NB4 (cell line): ENCODE results near the gene KAZN.

ENCODE experiments used
- DNase-seq: peaks from one replicate; pipeline ENCODE4 v3.0.0; 2010; ENCODE audit warnings: low read depth
- H3K4me3 ChIP-seq: one replicate; pipeline ENCODE4 v1.5.1; 2011; ENCODE audit warnings: mild to moderate bottlenecking, low read depth, low read length, moderate library complexity
- CTCF ChIP-seq: IDR thresholded peaks from one replicate; pipeline ENCODE4 v1.5.1; 2012; ENCODE audit warnings: low read depth, low read length
- MYC ChIP-seq: IDR thresholded peaks from 2 replicates; pipeline ENCODE4 v1.6.1; 2011; ENCODE audit warnings: low read depth, low read length
- POLR2A ChIP-seq: IDR thresholded peaks from 2 replicates; pipeline ENCODE4 v1.6.1; 2011; ENCODE audit warnings: mild to moderate bottlenecking; ENCODE audit not compliant: insufficient read length; ENCODE audit errors: extremely low read depth
- TF ChIP-seq, protein P1 (sequence below): IDR thresholded peaks from 2 replicates; pipeline ENCODE4 v1.6.1; 2011; ENCODE audit warnings: low read depth, low read length

Gene KAZN

GRCh38 chr1:14949836-14950713, 351.6 kb downstream of the KAZN start:
- DNase-seq: no peak
- H3K4me3 ChIP-seq: no peak overlapping the region
- TF ChIP-seq MYC (no peak), POLR2A (no peak), CTCF (no peak)
- TF ChIP-seq, protein P1, sequence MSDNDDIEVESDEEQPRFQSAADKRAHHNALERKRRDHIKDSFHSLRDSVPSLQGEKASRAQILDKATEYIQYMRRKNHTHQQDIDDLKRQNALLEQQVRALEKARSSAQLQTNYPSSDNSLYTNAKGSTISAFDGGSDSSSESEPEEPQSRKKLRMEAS: no peak

GRCh38 chr1:14951766-14952165, 353.3 kb downstream of the KAZN start:
- no peak for DNase-seq
- no peak for TF ChIP-seq CTCF
- no peak for TF ChIP-seq POLR2A
- no peak for TF ChIP-seq MYC
- TF ChIP-seq, protein P1: no peak
- H3K4me3 ChIP-seq: no peak overlapping the region

GRCh38 chr1:14952626-14953314, 354.3 kb downstream of the KAZN start:
- no peak overlapping the region for H3K4me3 ChIP-seq
- DNase-seq: no peak

DNA sequence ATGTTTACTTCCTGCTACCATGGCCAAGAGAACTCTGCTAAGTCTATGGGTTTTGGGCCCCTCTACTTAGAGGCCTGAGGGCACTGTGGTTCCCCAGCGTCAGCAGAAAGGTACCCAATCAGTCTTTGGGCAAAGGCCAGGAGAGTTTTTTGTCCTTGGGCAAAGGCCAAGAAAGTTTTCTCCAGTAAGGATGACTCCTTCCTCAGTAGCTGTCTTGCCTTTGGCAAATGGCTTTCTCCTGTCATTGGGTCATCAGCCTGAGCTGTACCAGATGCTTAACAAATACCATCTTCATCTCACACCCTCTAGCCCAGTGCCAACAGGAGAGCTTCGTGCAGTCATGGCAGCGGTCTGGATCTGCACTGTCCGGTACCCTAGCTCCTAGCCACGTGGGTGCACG, 355.7 kb downstream of the KAZN start:
- H3K4me3 ChIP-seq: no peak overlapping the region
- TF ChIP-seq, protein P1: no peak
- DNase-seq: no peak

More at GRCh38 chr1:14952626-14953314, 354.3 kb downstream of the KAZN start:
- no peak for TF ChIP-seq CTCF
- no peak for TF ChIP-seq MYC
- TF ChIP-seq, protein P1: no peak
- no peak for TF ChIP-seq POLR2A

GRCh38 chr1:14954930-14955329, 356.4 kb downstream of the KAZN start:
- TF ChIP-seq, protein P1: no peak
- TF ChIP-seq POLR2A (no peak), CTCF (no peak), MYC (no peak)
- no peak for DNase-seq
- H3K4me3 ChIP-seq: no peak overlapping the region

DNA sequence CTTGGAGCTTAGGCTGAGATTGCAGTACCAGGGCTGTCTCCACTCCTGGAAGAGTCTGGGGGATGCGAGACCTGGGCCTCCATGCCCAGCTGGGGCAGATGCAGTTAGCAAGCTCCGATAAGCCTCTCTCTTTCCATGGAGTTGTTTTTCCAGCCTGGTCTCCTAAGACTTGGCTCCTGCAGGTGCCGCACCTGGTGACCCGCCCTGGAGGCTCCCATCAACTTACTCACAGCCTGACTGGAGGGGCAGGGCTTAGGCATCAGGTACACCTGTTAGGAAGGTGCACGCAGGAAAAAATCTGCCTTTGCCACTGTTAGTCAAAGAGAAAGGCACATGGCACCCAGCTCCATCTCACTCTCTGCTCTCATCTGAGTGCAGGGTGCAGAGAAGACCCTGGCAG, 356.9 kb downstream of the KAZN start:
- H3K4me3 ChIP-seq: no peak overlapping the region
- DNase-seq: no peak
- TF ChIP-seq MYC: no peak
- TF ChIP-seq POLR2A: no peak
